IPS-20b (cell line): ENCODE results near the gene ADAM10.

Experiments
- H3K27ac ChIP-seq: one replicate; pipeline ENCODE4 v1.5.1; 2013; ENCODE audit warnings: low read length
- H3K27me3 ChIP-seq: 2 replicates; pipeline ENCODE4 v1.6.1; 2013; ENCODE audit warnings: mild to moderate bottlenecking, low read length, inconsistent platforms; ENCODE audit not compliant: insufficient read depth
- H3K36me3 ChIP-seq: 2 replicates; pipeline ENCODE4 v1.6.1; 2013; ENCODE audit warnings: low read depth, mild to moderate bottlenecking, inconsistent platforms, low read length, moderate library complexity; ENCODE audit not compliant: insufficient read depth
- H3K4me1 ChIP-seq: 2 replicates; pipeline ENCODE4 v1.6.1; 2013; ENCODE audit warnings: mild to moderate bottlenecking, control low read depth, inconsistent platforms, low read length, moderate library complexity; ENCODE audit not compliant: insufficient read depth
- H3K4me3 ChIP-seq: 2 replicates; pipeline ENCODE4 v1.5.1; 2013; ENCODE audit warnings: mild to moderate bottlenecking, low read length, inconsistent platforms
- H3K9ac ChIP-seq: 2 replicates; pipeline ENCODE4 v1.6.1; 2013; ENCODE audit warnings: low read depth, mild to moderate bottlenecking, inconsistent platforms, low read length, moderate library complexity
- H3K9me3 ChIP-seq: 2 replicates; pipeline ENCODE4 v1.6.1; 2013; ENCODE audit warnings: mild to moderate bottlenecking, low read depth, low read length, inconsistent platforms; ENCODE audit not compliant: insufficient read depth

The ADAM10 gene

GRCh38 chr15:58736018-58736643 lies 13.4 kb downstream of the ADAM10 start:
- Histone ChIP-seq H3K4me3 (no peak overlapping the region), H3K36me3 (no peaks in the 10 kb centered on the region), H3K9me3 (no peaks in the 10 kb centered on the region), H3K27me3 (no peaks in the 10 kb centered on the region), H3K27ac (no peak overlapping the region), H3K9ac (no peak overlapping the region), H3K4me1 (no peaks in the 10 kb centered on the region)

- Histone ChIP-seq H3K27me3 (no peaks in the 10 kb centered on the region), H3K4me1 (no peaks in the 10 kb centered on the region), H3K4me3 (no peak overlapping the region), H3K9me3 (no peaks in the 10 kb centered on the region), H3K9ac (no peak overlapping the region), H3K27ac (no peak overlapping the region), H3K36me3 (no peaks in the 10 kb centered on the region)
Observed at GRCh38 chr15:58734859-58735258, 14.6 kb downstream of the ADAM10 start.

- Histone ChIP-seq H3K27me3 (no peaks in the 10 kb centered on the region), H3K9me3 (no peaks in the 10 kb centered on the region), H3K4me1 (no peaks in the 10 kb centered on the region), H3K36me3 (no peaks in the 10 kb centered on the region), H3K4me3 (no peak overlapping the region), H3K9ac (no peak overlapping the region), H3K27ac (no peak overlapping the region)
Observed at GRCh38 chr15:58732625-58733363, 16.7 kb downstream of the ADAM10 start.

DNA sequence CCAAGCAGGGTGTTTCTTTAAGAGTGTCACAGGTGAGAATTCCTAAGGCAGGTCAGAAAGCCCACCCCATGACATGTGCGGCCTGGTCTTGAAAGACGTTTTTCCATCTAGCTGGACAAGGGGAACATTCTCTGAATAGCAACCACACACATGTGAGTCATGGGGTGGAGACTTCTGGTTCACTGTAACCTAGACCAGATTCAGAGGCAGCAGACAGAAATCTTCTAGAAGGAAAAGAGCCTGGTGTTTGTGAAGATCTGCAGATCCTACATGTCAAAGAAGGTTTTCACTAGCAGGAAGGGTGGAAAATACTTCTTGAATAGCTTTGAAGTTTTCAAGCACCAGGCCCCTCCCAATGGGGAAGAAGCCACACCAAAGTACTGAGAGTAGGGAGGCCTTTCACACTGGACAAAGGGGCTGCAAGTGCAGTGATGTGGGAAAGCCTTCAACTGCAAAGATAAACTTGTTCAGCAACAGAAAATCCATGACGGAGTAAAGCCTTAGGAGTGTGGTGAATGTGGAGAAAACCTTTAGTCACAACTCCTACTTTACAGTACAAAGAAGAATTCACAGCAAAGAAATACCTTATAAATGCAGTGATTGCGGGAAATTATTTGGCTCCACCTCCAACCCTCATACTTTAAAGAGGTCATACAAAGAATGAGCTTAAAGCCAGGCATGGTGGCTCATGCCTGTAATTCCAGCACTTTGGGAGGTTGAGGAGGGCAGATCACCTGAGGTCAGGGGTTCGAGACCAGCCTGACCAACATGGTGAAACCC lies 17.6 kb downstream of the ADAM10 start:
- Histone ChIP-seq H3K27me3 (no peaks in the 10 kb centered on the region), H3K36me3 (no peaks in the 10 kb centered on the region), H3K4me1 (no peaks in the 10 kb centered on the region), H3K27ac (no peak overlapping the region), H3K4me3 (no peak overlapping the region), H3K9me3 (no peaks in the 10 kb centered on the region), H3K9ac (no peak overlapping the region)

- H3K4me1 ChIP-seq = no peaks in the 10 kb centered on the region
- H3K9ac ChIP-seq = no peak overlapping the region
- no peaks in the 10 kb centered on the region for H3K36me3 ChIP-seq
Observed at GRCh38 chr15:58726867-58727266, 22.6 kb downstream of the ADAM10 start.

DNA sequence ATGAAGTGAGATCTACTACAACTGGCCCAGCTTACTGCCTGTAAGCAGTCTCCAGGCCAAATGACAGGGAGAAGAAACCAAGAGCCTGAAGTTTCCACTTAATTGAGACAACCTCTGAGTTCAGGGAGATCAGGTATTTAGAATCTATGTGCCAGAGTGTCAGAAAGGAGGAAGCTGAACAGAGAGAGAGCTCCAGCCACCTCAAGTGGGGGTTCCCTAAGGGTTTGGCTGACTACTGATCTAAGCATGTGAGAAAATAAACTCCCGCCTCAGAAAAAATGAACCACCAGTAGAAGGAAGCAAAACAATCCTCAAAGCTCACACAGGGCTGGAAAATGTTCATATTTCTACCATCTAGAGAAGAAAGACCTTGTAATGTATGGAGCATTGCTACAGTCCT lies 25.0 kb downstream of the ADAM10 start:
- no peaks in the 10 kb centered on the region for H3K4me1 ChIP-seq
- no peaks in the 10 kb centered on the region for H3K36me3 ChIP-seq
- H3K9ac ChIP-seq = no peak overlapping the region
- no peak overlapping the region for H3K4me3 ChIP-seq
- H3K9me3 ChIP-seq = no peaks in the 10 kb centered on the region
- H3K27ac ChIP-seq = no peak overlapping the region
- no peaks in the 10 kb centered on the region for H3K27me3 ChIP-seq

More at GRCh38 chr15:58726867-58727266, 22.6 kb downstream of the ADAM10 start:
- H3K9me3 ChIP-seq = no peaks in the 10 kb centered on the region
- H3K27me3 ChIP-seq = no peaks in the 10 kb centered on the region
- no peak overlapping the region for H3K27ac ChIP-seq
- no peak overlapping the region for H3K4me3 ChIP-seq

- H3K9ac ChIP-seq = no peak overlapping the region
- no peak overlapping the region for H3K4me3 ChIP-seq
- H3K27ac ChIP-seq = no peak overlapping the region
- H3K9me3 ChIP-seq = no peaks in the 10 kb centered on the region
- H3K36me3 ChIP-seq = peaks cover 36% of the 10 kb centered on the region; the same call in 1 of the 2 replicates
- no peaks in the 10 kb centered on the region for H3K4me1 ChIP-seq
- H3K27me3 ChIP-seq = no peaks in the 10 kb centered on the region
Observed at GRCh38 chr15:58717357-58717756, 32.1 kb downstream of the ADAM10 start.

DNA sequence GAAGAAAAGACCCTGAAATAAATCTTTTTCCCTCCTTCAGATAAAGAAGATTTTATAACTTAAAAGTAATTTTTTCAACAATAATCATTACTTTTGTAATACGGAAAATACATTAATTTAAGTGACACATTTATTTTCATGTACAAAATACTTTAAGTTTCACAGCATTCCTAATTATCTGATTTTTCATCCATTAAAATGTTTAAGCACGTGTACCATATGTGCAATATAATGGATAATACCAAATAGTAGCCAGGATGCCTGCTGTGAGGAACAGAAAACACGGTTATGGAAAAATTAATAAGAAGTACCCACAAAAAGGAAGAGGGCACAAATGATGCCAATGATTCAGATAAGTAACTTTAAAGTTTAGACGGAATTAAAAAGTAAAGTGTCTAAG lies 33.5 kb downstream of the ADAM10 start:
- Histone ChIP-seq H3K9ac (no peak overlapping the region), H3K4me3 (no peak overlapping the region), H3K9me3 (no peaks in the 10 kb centered on the region), H3K27ac (no peak overlapping the region), H3K4me1 (no peaks in the 10 kb centered on the region), H3K36me3 (peaks cover 36% of the 10 kb centered on the region; the same call in 1 of the 2 replicates), H3K27me3 (no peaks in the 10 kb centered on the region)

GRCh38 chr15:58715266-58715917 lies 34.1 kb downstream of the ADAM10 start:
- no peaks in the 10 kb centered on the region for H3K9me3 ChIP-seq
- H3K36me3 ChIP-seq = peaks cover 36% of the 10 kb centered on the region; the same call in 1 of the 2 replicates
- H3K27me3 ChIP-seq = no peaks in the 10 kb centered on the region
- no peak overlapping the region for H3K4me3 ChIP-seq
- no peak overlapping the region for H3K9ac ChIP-seq
- H3K27ac ChIP-seq = no peak overlapping the region
- H3K4me1 ChIP-seq = no peaks in the 10 kb centered on the region

- peaks cover 17% of the 10 kb centered on the region; the same call in 1 of the 2 replicates for H3K36me3 ChIP-seq
- no peaks in the 10 kb centered on the region for H3K4me1 ChIP-seq
- no peaks in the 10 kb centered on the region for H3K9me3 ChIP-seq
- H3K27ac ChIP-seq = no peak overlapping the region
- no peak overlapping the region for H3K4me3 ChIP-seq
- no peaks in the 10 kb centered on the region for H3K27me3 ChIP-seq
- H3K9ac ChIP-seq = no peak overlapping the region
Observed at GRCh38 chr15:58710701-58711100, 38.8 kb downstream of the ADAM10 start.

GRCh38 chr15:58707397-58707796 lies 42.1 kb downstream of the ADAM10 start:
- H3K36me3 ChIP-seq = no peaks in the 10 kb centered on the region
- no peaks in the 10 kb centered on the region for H3K4me1 ChIP-seq

More at GRCh38 chr15:58707397-58707796, 42.1 kb downstream of the ADAM10 start:
- no peaks in the 10 kb centered on the region for H3K27me3 ChIP-seq
- H3K27ac ChIP-seq = no peak overlapping the region
- H3K9me3 ChIP-seq = no peaks in the 10 kb centered on the region
- no peak overlapping the region for H3K9ac ChIP-seq
- no peak overlapping the region for H3K4me3 ChIP-seq
